CD14-positive monocyte (primary cell): ENCODE data around the gene STX18. TPM values are rescaled to one million over a fixed set of nuclear protein-coding genes. Genes with fewer than 3 reads are reported as not detected.
A peak's percentile ranks its signal among the peaks of the same experiment; 100 is the strongest.

ENCODE experiments used
- DNase-seq, 3 donors: peaks; one replicate each; pipeline ENCODE4 v3.0.0-alpha.2; 2011 to 2022
- H2AFZ ChIP-seq: 2 replicates; pipeline ENCODE4 v1.6.0; 2012; ENCODE audit warnings: mild to moderate bottlenecking, low read depth, low read length, inconsistent platforms; ENCODE audit not compliant: insufficient read depth, poor library complexity, severe bottlenecking
- H3K27ac ChIP-seq, 2 donors: 1 replicate in 1 of 2; 2 replicates in 1 of 2; pipeline ENCODE4 v1.5.1; 2012 to 2013; ENCODE audit warnings: low read length in 2 of 2, control low read depth in 1 of 2, inconsistent platforms in 1 of 2, low read depth in 1 of 2, mild to moderate bottlenecking in 1 of 2
- H3K27me3 ChIP-seq, 2 donors: one replicate each; pipeline versions ENCODE4 v1.6.0 to v1.6.1; 2011 to 2013; ENCODE audit warnings: low read length in 2 of 2; ENCODE audit not compliant: control insufficient read depth in 2 of 2, insufficient read depth in 2 of 2
- H3K36me3 ChIP-seq, 2 donors: replicated peaks in 1 of 2; 1 replicate in 1 of 2; 2 replicates in 1 of 2; pipeline versions ENCODE4 v1.5.1 to v1.6.1; 2012 to 2013; ENCODE audit warnings: low read length in 2 of 2, control low read depth in 1 of 2, inconsistent platforms in 1 of 2, mild to moderate bottlenecking in 1 of 2; ENCODE audit not compliant: insufficient read depth in 2 of 2, control insufficient read depth in 1 of 2
- H3K4me1 ChIP-seq, 2 donors: 1 replicate in 1 of 2; 2 replicates in 1 of 2; pipeline versions ENCODE4 v1.5.1 to v1.6.1; 2012 to 2013; ENCODE audit warnings: low read length in 2 of 2, control low read depth in 1 of 2, inconsistent platforms in 1 of 2, mild to moderate bottlenecking in 1 of 2, moderate library complexity in 1 of 2; ENCODE audit not compliant: insufficient read depth in 2 of 2, control insufficient read depth in 1 of 2
- H3K4me2 ChIP-seq: replicated peaks from 2 replicates; pipeline ENCODE3; 2012; ENCODE audit warnings: low read length, moderate library complexity, mild to moderate bottlenecking; ENCODE audit not compliant: poor library complexity, severe bottlenecking; ENCODE audit errors: extremely low read depth
- H3K4me3 ChIP-seq, 3 experiments: fragments of 200-600 bp in 1 of 3; sonication (generic) in 1 of 3; replicated peaks in 1 of 3; 1 replicate in 2 of 3; 2 replicates in 1 of 3; pipeline ENCODE4 v1.5.1; 2011 to 2013; ENCODE audit warnings: low read length in 3 of 3, mild to moderate bottlenecking in 3 of 3, control low read depth in 2 of 3, low read depth in 2 of 3, inconsistent platforms in 1 of 3, moderate library complexity in 1 of 3
- H3K79me2 ChIP-seq: 2 replicates; pipeline ENCODE4 v1.6.0; 2012; ENCODE audit warnings: mild to moderate bottlenecking, control low read depth, inconsistent platforms, low read length, moderate library complexity; ENCODE audit not compliant: insufficient read depth
- H3K9ac ChIP-seq: 2 replicates; pipeline ENCODE4 v1.6.0; 2017; ENCODE audit warnings: low read length, mild to moderate bottlenecking; ENCODE audit not compliant: insufficient read depth, poor library complexity, severe bottlenecking
- H3K9me3 ChIP-seq, 2 donors: replicated peaks in 1 of 2; 1 replicate in 1 of 2; 2 replicates in 1 of 2; pipeline versions ENCODE4 v1.5.1 to v1.6.1; 2012 to 2013; ENCODE audit warnings: low read length in 2 of 2, control low read depth in 1 of 2; ENCODE audit not compliant: control insufficient read depth in 1 of 2, insufficient read depth in 1 of 2
- H4K20me1 ChIP-seq: 2 replicates; pipeline ENCODE4 v1.6.0; 2012; ENCODE audit warnings: mild to moderate bottlenecking, low read length, control low read depth, moderate library complexity; ENCODE audit not compliant: insufficient read depth
- H3K27ac Mint-ChIP-seq, 7 donors: one replicate each; pipeline ENCODE4 v1.8.0; 2020; ENCODE audit warnings: mild to moderate bottlenecking in 7 of 7, mixed read lengths in 7 of 7, moderate library complexity in 6 of 7, inconsistent platforms in 2 of 7
- H3K27me3 Mint-ChIP-seq, 3 donors: one replicate each; pipeline ENCODE4 v1.8.0; 2021 to 2022; ENCODE audit warnings: low read depth in 3 of 3, mild to moderate bottlenecking in 3 of 3, mixed read lengths in 3 of 3, moderate library complexity in 3 of 3, inconsistent platforms in 1 of 3
- H3K36me3 Mint-ChIP-seq, 2 donors: one replicate each; pipeline ENCODE4 v1.8.0; 2020; ENCODE audit warnings: mixed read lengths in 2 of 2, inconsistent platforms in 1 of 2, mild to moderate bottlenecking in 1 of 2
- H3K4me1 Mint-ChIP-seq: one replicate; pipeline ENCODE4 v1.8.0; 2020; ENCODE audit warnings: mild to moderate bottlenecking, mixed read lengths
- H3K4me3 Mint-ChIP-seq, 2 donors: one replicate each; pipeline ENCODE4 v1.8.0; 2020; ENCODE audit warnings: mild to moderate bottlenecking in 2 of 2, mixed read lengths in 2 of 2, moderate library complexity in 1 of 2
- H3K9me3 Mint-ChIP-seq, 7 donors: one replicate each; pipeline ENCODE4 v1.8.0; 2020 to 2022; ENCODE audit warnings: mixed read lengths in 7 of 7, mild to moderate bottlenecking in 6 of 7, moderate library complexity in 6 of 7, inconsistent platforms in 2 of 7
- CTCF ChIP-seq: fragments of 200-600 bp; IDR thresholded peaks from one replicate; pipeline ENCODE4 v1.8.0; 2022; ENCODE audit warnings: antibody characterized with exemption, mild to moderate bottlenecking
- WGBS: methylation state at CpG from one replicate; pipeline ENCODE4 v1.1.5; 2013; ENCODE audit warnings: missing lambda C conversion rate; ENCODE audit not compliant: insufficient coverage; 5-methylcytosine and 5-hydroxymethylcytosine counted together
- intact Hi-C, 2 donors: fragments of 100-400 bp; cut with micrococcal nuclease; formaldehyde crosslinking; loops; one replicate each; pipeline versions ENCODE4 v1.15.0 to v1.15.1; 2023
- polyA plus RNA-seq, 3 donors: library from polyadenylated mRNA; depleted of rRNA in 1 of 3; unstranded in 2 of 3; stranded (reverse) in 1 of 3; fragments of 300-500 nt in 2 of 3; fragments of >200 nt in 1 of 3; fragmentation: Illumina TruSeq in 2 of 3; gene quantifications; 1 replicate in 2 of 3; 2 replicates in 1 of 3; pipeline ENCODE4 v1.2.3, GENCODE V29; 2012 to 2021

STX18 gene
- polyA plus RNA-seq, 3 donors, result 19.0 to 24.1 (median 19.6) TPM

GRCh38 chr4:4535590-4535989 is 6.3 kb downstream of the STX18 start:
- Histone ChIP-seq H3K4me3 (no peak overlapping the region), H3K4me1 (peaks cover 15 to 16% of the 10 kb centered on the region in 2 donors), H3K4me2 (no peak overlapping the region), H3K9me3 (no peaks in the 10 kb centered on the region), H2AFZ (no peak overlapping the region), H3K9ac (no peak overlapping the region), H3K36me3 (peaks cover 0 to 30% of the 10 kb centered on the region in 2 donors), H3K27ac (no peak overlapping the region), H4K20me1 (peaks cover 96% of the 10 kb centered on the region), H3K27me3 (no peaks in the 10 kb centered on the region), H3K79me2 (peaks cover 99% of the 10 kb centered on the region)
- TF ChIP-seq CTCF, result no peak
- H3K27me3 Mint-ChIP-seq, result peaks cover 0 to 1% (median 0%) of the 10 kb centered on the region in 3 donors
- H3K36me3 Mint-ChIP-seq, result peaks cover 14 to 30% of the 10 kb centered on the region in 2 donors
- H3K9me3 Mint-ChIP-seq, result no peaks in the 10 kb centered on the region
- H3K4me3 Mint-ChIP-seq, result no peak overlapping the region
- no peak for DNase-seq
- H3K27ac Mint-ChIP-seq, result peak overlapping the region in 2 of 7 donors; percentile 18 to 43
- H3K4me1 Mint-ChIP-seq, result peaks cover 32% of the 10 kb centered on the region
- intact Hi-C loops, result no loop called here

GRCh38 chr4:4534515-4535145 is 7.2 kb downstream of the STX18 start:
- H3K4me3 ChIP-seq, result no peak overlapping the region
- WGBS, result 99% methylated on average over 8 of the region's 9 CpGs
- H3K27ac Mint-ChIP-seq, result no peak overlapping the region
- no peaks in the 10 kb centered on the region for H3K27me3 ChIP-seq
- peaks cover 95% of the 10 kb centered on the region for H4K20me1 ChIP-seq
- H3K4me1 ChIP-seq, result peaks cover 5 to 7% of the 10 kb centered on the region in 2 donors
- H3K36me3 ChIP-seq, result peaks cover 0 to 30% of the 10 kb centered on the region in 2 donors
- peaks cover 0 to 1% (median 0%) of the 10 kb centered on the region in 3 donors for H3K27me3 Mint-ChIP-seq
- no peak overlapping the region for H3K9ac ChIP-seq
- peaks cover 95% of the 10 kb centered on the region for H3K79me2 ChIP-seq
- H3K4me1 Mint-ChIP-seq, result peaks cover 22% of the 10 kb centered on the region
- no peaks in the 10 kb centered on the region for H3K9me3 ChIP-seq
- no peaks in the 10 kb centered on the region for H3K9me3 Mint-ChIP-seq
- H2AFZ ChIP-seq, result no peak overlapping the region
- no peak for TF ChIP-seq CTCF
- H3K4me2 ChIP-seq, result no peak overlapping the region
- intact Hi-C loops, result no loop called here
- no peak overlapping the region for H3K4me3 Mint-ChIP-seq
- DNase-seq, result no peak
- H3K27ac ChIP-seq, result no peak overlapping the region
- peaks cover 14 to 30% of the 10 kb centered on the region in 2 donors for H3K36me3 Mint-ChIP-seq
